DMS153 treated with DMSO at 0.1 percent for 48 hours (cell line): ENCODE results near the gene DNAH10.

ENCODE experiments used
- DNase-seq: peaks from one replicate; lab custom pipeline; 2025; ENCODE audit not compliant: unreplicated experiment; lab: John Stamatoyannopoulos, UW

The DNAH10 gene

GRCh38 chr12:123929946-123930583 lies 168.0 kb downstream of the DNAH10 start:
- no peak for DNase-seq

GRCh38 chr12:123931686-123932321 lies 169.7 kb downstream of the DNAH10 start:
- no peak for DNase-seq

DNA sequence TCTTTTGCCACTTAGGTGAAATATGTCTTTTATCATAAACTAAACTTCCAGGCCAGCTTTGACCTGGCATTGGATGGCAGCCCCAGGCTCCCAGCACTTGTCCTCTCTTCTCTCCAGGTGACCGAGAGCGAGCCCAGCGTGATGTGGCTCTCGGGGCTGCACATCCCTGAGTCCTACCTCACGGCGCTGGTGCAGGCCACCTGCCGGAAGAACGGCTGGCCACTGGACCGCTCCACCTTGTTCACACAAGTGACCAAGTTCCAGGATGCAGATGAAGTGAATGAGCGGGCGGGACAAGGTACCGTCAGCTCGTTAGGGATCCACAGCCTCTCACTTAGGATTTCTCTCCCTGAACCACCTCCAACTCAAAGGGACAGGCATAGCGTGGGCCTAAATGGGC lies 171.1 kb downstream of the DNAH10 start:
- DNase-seq, result no peak

- no peak for DNase-seq
Measured at GRCh38 chr12:123934016-123934620, 172.0 kb downstream of the DNAH10 start.

GRCh38 chr12:123934829-123935228 lies 172.7 kb downstream of the DNAH10 start:
- no peak for DNase-seq

GRCh38 chr12:123935956-123936355 lies 173.9 kb downstream of the DNAH10 start:
- no peak for DNase-seq

DNA sequence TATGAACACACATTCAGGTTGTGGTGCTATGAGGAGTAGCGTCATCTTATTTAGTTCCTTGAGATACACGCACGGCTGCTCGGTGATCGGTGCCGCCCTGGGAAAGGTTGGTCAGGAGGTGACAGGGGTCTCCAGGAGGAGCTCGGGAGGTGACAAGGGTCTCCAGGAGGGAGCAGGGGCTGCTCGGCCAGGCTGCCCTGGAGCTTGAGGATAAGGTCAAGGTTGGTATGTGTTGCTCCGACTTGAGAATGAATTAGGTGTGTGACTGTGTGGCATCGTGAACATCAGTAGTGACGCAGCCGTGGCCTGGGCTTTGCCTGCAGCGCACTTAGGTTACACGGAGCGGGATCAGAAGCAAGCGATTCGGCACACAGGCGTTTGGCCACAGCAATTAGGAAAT lies 174.4 kb downstream of the DNAH10 start:
- DNase-seq, result no peak

DNA sequence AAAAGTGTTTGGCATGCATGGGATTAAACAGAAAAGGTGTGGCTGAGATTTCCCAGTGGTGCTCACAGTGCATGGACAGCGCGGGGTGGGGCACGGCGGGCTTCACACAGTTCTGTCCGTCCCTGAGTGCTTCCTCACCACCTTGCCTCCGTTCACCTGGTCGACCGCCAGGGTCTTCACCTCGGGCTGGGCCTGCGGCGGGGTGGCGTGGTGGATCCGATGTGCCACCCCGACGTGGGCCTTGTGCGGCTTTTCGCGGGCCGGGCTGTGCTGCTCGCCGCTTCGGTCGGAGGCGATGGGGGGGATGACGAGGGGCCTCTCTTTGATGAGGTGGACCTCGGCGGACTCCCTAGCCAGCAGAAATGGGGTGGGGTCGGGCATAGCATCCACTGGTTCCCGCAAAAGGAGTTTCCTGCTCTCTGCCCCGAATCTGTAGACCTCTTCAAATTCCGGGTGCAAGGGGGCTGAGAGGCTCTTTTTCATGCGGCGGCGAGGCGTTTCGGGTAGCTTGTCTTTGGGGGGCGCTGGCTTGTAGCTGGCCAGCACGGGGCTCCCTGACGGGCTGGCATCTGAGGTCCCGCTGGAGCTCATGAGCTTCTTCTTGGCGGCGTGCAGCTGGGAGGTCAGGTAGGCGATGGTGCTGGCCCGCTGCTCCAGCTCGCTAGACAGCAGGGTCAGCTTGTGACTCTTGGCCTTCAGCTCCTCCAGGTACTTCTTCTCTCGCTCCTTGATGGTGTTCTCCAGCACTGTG lies 175.0 kb downstream of the DNAH10 start:
- no peak for DNase-seq

- DNase-seq, result no peak
Measured at GRCh38 chr12:123937707-123938591, 175.8 kb downstream of the DNAH10 start.

DNA sequence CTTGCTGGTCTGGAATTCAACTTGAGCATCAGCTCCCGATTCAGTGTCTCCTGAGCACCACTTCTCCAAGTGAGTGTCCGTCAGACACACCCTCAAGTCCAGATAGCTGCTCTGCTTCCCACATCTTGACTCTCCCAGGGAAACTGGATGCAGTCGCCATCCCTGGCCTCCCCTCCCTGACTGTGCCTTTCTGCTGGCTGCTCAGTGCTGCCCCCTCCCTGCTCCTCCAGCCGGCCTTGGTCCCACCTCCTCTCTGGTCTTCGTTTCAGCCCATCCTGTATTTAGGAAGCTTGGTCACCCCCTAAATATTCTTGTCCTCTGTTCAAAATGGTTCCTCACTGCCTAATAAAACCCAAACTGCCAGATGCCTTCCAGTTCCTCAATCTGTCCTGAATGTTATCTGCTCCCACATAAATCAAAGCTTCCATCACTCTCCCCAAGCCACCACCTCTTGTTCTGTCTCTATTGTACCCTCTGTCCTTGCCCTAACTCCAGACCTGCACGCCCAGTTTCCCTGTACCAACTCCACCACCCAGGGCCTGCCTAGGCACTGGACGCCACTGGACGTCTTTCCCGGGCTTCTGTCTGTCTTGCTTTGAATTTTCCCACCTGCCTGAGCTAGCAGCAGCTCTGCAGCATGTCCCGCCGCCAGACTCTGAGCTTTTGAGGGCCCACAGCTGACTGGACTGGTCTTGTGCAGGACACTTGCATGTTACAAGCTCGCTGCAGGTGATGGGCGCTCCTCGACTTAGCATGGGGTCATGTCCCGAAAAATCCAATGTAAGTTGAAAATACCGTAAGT lies 176.8 kb downstream of the DNAH10 start:
- DNase-seq, result no peak

DNA sequence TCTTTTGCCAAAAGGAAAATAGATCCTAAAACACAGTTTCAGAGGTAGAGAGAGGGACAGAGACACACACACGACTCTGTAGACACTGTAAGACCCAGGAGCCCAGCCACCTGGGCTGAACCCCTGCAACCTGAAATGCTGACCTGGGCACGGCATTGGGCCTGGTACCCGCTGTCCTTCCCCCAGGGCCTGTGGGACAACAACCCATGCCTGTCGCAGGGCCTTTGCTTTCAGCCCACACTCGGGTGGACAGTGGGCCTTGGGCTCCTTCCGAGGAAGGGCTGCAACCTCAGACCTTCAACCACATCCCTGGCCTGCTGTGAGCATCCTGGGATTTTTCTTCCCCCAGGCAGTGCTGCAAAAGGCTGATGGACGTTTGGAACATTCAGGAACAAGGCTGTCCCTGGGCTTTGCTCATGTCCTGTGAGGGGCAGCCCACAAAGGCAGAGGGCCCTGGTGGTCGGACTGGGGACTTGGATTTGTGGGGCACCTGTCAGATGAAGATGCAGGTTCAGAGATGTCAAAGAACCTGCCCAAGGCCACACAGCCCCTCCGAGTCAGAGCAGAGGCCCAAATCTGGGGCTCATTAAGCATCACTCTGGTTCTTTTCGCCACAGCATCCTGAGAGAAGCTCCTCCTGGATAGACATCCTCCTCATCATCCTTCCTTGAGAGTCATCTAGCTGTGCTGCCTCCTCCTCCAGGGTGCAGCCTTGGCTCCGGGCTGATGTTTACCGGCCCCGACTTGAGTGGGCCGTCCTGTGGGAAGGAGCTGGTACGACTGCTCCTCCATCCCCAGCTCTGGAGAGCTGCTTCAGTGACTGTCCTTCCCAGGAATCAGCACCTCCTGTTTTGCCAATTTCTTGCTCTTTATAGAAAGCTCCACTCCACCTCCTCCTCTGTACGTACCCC lies 177.9 kb downstream of the DNAH10 start:
- no peak for DNase-seq

DNA sequence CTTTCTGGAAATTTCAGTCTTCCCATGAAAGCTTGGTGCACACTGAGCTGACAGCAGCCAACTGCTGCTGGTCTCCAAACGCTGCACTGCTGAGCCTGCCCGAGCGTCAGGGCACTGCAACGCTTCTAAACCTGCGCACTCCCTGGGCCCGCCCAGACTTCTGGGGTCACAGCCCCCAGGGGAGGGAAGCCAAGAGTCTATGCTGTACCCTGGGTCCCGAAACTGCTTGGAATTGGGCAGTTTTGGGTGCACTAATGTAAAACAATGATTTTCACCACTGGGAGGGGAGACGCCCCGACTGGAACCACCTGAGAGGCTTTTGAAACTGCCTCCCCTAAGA lies 178.5 kb downstream of the DNAH10 start:
- no peak for DNase-seq

GRCh38 chr12:123941000-123941399 lies 178.9 kb downstream of the DNAH10 start:
- DNase-seq, result no peak

DNA sequence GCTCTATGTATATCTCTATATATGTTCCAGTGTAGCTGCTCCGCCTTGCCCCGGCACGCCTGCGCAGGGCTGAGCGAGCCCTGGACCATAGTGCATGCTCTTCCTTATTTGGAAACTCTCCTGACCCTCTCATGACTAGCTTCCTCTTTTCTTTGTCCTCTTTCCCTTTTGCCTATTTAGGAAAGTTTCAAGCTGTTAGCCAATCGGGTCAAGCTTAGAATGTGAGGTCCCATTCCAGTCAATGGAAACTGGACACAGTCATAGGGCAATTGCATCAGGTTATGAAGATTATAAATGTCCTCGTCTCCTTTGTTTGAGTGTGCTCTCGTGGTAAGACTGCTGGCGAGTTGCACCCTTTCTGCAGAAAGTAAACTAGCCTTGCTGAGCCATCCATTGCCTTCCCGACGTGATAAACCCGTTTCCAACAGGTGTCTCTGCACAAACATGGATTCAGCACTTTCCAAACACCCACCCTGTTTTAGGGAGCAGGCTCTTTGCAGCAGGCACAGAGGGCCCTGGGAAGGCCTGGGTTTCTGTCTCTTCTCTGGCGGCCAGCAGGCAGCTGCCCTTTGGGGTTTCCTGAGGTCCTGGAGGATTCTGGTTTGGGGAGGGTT lies 179.6 kb downstream of the DNAH10 start:
- DNase-seq, result no peak

GRCh38 chr12:123942238-123942653 lies 180.1 kb downstream of the DNAH10 start:
- DNase-seq, result no peak

GRCh38 chr12:123942911-123943648 lies 181.0 kb downstream of the DNAH10 start:
- DNase-seq, result no peak

DNA sequence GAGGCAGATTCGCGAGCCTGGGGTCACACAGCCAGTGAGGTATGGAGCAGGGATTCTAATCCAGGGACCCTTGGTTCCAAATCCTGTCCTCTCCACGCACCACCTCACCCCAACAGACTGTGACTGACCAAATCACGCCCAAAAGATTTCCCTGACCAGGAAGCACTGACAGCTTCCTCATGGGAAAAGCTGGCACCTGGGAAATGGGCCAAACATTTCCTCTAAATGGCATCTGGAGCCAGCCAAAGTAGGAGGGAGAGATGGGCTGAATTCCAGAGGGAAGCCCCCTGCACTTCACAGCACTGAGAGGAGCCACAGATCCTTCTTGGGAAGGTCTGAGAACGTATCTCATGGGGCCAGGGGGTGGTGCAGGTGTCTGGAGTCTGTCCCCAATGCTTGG lies 181.7 kb downstream of the DNAH10 start:
- no peak for DNase-seq

DNA sequence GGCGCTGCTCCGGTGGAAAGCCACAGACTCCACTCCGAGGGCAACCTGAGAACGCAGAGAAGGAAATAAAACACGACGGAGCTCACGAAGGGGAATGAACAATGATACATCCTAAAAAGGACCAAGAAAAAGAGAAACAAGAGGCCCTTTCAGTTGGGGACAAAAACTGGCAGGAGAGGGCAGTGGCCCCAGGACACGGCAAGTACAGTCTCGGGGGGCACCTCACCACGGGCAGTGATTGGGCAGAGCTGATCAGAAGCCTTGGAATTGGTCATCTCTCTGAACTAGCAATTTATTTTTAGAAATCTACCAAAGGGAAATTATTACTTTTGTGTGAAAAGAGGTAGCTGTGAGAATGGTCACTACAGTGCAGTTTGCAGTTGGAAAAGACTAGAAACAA lies 182.6 kb downstream of the DNAH10 start:
- DNase-seq, result no peak
